GM19397 (cell line): ENCODE results near the gene TMPRSS13.

Experiments
- ATAC-seq: cut with Tn5 transposase; IDR thresholded peaks from one replicate; pipeline ENCODE4 v1.9.1; 2021; ENCODE audit warnings: mild to moderate bottlenecking, moderate library complexity; ENCODE audit not compliant: unreplicated experiment

The TMPRSS13 gene

GRCh38 chr11:117914991-117915618 lies 14.1 kb downstream of the TMPRSS13 start:
- ATAC-seq, result no peak

GRCh38 chr11:117914398-117914761 lies 14.8 kb downstream of the TMPRSS13 start:
- no peak for ATAC-seq

- ATAC-seq, result no peak
Observed at GRCh38 chr11:117913736-117914397, 15.3 kb downstream of the TMPRSS13 start.

- ATAC-seq, result no peak
Observed at GRCh38 chr11:117912497-117912896, 16.7 kb downstream of the TMPRSS13 start.

GRCh38 chr11:117911694-117912093 lies 17.5 kb downstream of the TMPRSS13 start:
- no peak for ATAC-seq

GRCh38 chr11:117910941-117911655 lies 18.1 kb downstream of the TMPRSS13 start:
- ATAC-seq, result no peak

- ATAC-seq, result no peak
Observed at GRCh38 chr11:117910525-117910924, 18.7 kb downstream of the TMPRSS13 start.

- no peak for ATAC-seq
Observed at GRCh38 chr11:117909611-117910382, 19.4 kb downstream of the TMPRSS13 start.

- ATAC-seq, result no peak
Observed at GRCh38 chr11:117908959-117909610, 20.1 kb downstream of the TMPRSS13 start.

GRCh38 chr11:117908109-117908895 lies 20.9 kb downstream of the TMPRSS13 start:
- ATAC-seq, result no peak

- ATAC-seq, result no peak
Observed at GRCh38 chr11:117907276-117908108, 21.7 kb downstream of the TMPRSS13 start.

GRCh38 chr11:117906710-117907109 lies 22.5 kb downstream of the TMPRSS13 start:
- ATAC-seq, result no peak

- no peak for ATAC-seq
Observed at GRCh38 chr11:117906126-117906525, 23.1 kb downstream of the TMPRSS13 start.

GRCh38 chr11:117905524-117905923 lies 23.7 kb downstream of the TMPRSS13 start:
- no peak for ATAC-seq

GRCh38 chr11:117903505-117904382 lies 25.5 kb downstream of the TMPRSS13 start:
- ATAC-seq, result no peak

- ATAC-seq, result no peak
Observed at GRCh38 chr11:117902001-117902845, 27.0 kb downstream of the TMPRSS13 start.

- no peak for ATAC-seq
Observed at GRCh38 chr11:117901601-117902000, 27.6 kb downstream of the TMPRSS13 start.
